Right lobe of liver (tissue), 6 donors: ENCODE results near the gene PAX6. TPM values are rescaled to one million over a fixed set of nuclear protein-coding genes. Genes with fewer than 3 reads are reported as not detected.

Experiments used
- ATAC-seq, 4 donors: fragments of 200-7000 bp; cut with Tn5 transposase; one replicate each; pipeline ENCODE4 v1.9.1; 2020; ENCODE audit warnings: mild to moderate bottlenecking in 4 of 4, moderate library complexity in 4 of 4
- DNase-seq, 3 donors: peaks; one replicate each; pipeline ENCODE4 v3.0.0-alpha.2; 2020
- H3K27ac ChIP-seq, 3 donors: fragments of 200-600 bp; one replicate each; pipeline ENCODE4 v1.8.0; 2022
- H3K27me3 ChIP-seq, 2 donors: fragments of 200-600 bp; one replicate each; pipeline ENCODE4 v1.8.0; 2022
- H3K36me3 ChIP-seq, 4 donors: fragments of 200-600 bp; sonication (generic) in 1 of 4; one replicate each; pipeline versions ENCODE4 v1.5.1 to v1.8.0; 2017 to 2022; ENCODE audit warnings: control low read depth in 1 of 4
- H3K4me1 ChIP-seq, 4 donors: fragments of 200-600 bp; sonication (generic) in 1 of 4; one replicate each; pipeline versions ENCODE4 v1.5.1 to v1.8.0; 2017 to 2022; ENCODE audit warnings: control low read depth in 1 of 4
- H3K4me3 ChIP-seq, 3 donors: fragments of 200-600 bp; one replicate each; pipeline ENCODE4 v1.8.0; 2022
- H3K9me3 ChIP-seq, 4 donors: fragments of 200-600 bp; sonication (generic) in 1 of 4; one replicate each; pipeline versions ENCODE4 v1.5.1 to v1.8.0; 2017 to 2022; ENCODE audit warnings: control low read depth in 1 of 4
- CTCF ChIP-seq, 4 donors: fragments of 200-600 bp in 3 of 4; fragments of 450-650 bp in 1 of 4; IDR thresholded peaks; one replicate each; pipeline versions ENCODE4 v1.5.1 to v1.8.0; 2016 to 2022; ENCODE audit warnings: antibody characterized with exemption in 4 of 4, mild to moderate bottlenecking in 2 of 4
- POLR2A ChIP-seq: fragments of 450-650 bp; IDR thresholded peaks from one replicate; pipeline ENCODE4 v1.6.1; 2017; ENCODE audit warnings: antibody characterized with exemption, mild to moderate bottlenecking
- WGBS: methylation state at CpG from one replicate; pipeline ENCODE4 v1.1.6; 2018; ENCODE audit warnings: low coverage, low lambda C conversion rate; ENCODE audit not compliant: insufficient coverage; ENCODE audit errors: missing lambda C conversion rate; 5-methylcytosine and 5-hydroxymethylcytosine counted together
- intact Hi-C, 2 donors: fragments of 100-400 bp; cut with DNase I; formaldehyde crosslinking; loops; one replicate each; pipeline versions ENCODE4 v1.11.2 to v1.14.1; 2022
- total RNA-seq, 6 experiments: library from RNA; depleted of rRNA in 2 of 6; stranded (reverse); fragments of >200 nt in 2 of 6; fragmentation: NEBNext Ultra II Directional in 3 of 6; extraction: Animal tissue kit (Norgen Biotek cat#: 25700) in 3 of 6; gene quantifications; one replicate each; pipeline versions ENCODE4 v1.1.0 to v1.2.4, GENCODE V29; 2016 to 2023
- donor health status: DM: no; HTN: yes; CAD: no.
- donor health status: DM: no; HTN: no; CAD: no.
- donor health status: DM: no; HTN: no; CAD: no.
- donor health status: DM: no; HTN: yes; CAD: no.
- donor health status: DM: no; HTN: yes; CAD: no.

PAX6 gene
- total RNA-seq, 6 experiments from 2014 or later: not detected

GRCh38 chr11:31780480-31780971 is 30.6 kb downstream of the PAX6 start:
- H3K4me3 ChIP-seq: no peak overlapping the region
- WGBS: 86% methylated on average over 5 of the region's 5 CpGs
- H3K36me3 ChIP-seq: no peaks in the 10 kb centered on the region
- no peak overlapping the region for H3K27ac ChIP-seq
- TF ChIP-seq CTCF (IDR thresholded peaks at IDR 0.05): no peak
- TF ChIP-seq POLR2A: no peak
- H3K4me1 ChIP-seq: no peaks in the 10 kb centered on the region
- intact Hi-C loops: no loop called here
- no peaks in the 10 kb centered on the region for H3K9me3 ChIP-seq
- ATAC-seq (no peak), DNase-seq (no peak)
- H3K27me3 ChIP-seq: no peaks in the 10 kb centered on the region

- WGBS: 97% methylated on average over 4 of the region's 4 CpGs
- H3K27ac ChIP-seq: no peak overlapping the region
- H3K4me3 ChIP-seq: no peak overlapping the region
- H3K9me3 ChIP-seq: no peaks in the 10 kb centered on the region
- H3K36me3 ChIP-seq: no peaks in the 10 kb centered on the region
- no peaks in the 10 kb centered on the region for H3K27me3 ChIP-seq
- no peak for DNase-seq
- TF ChIP-seq CTCF (IDR thresholded peaks at IDR 0.05): no peak
- TF ChIP-seq POLR2A: no peak
- H3K4me1 ChIP-seq: no peaks in the 10 kb centered on the region
- intact Hi-C loops: no loop called here
- ATAC-seq: no peak
These were observed 31.0 kb downstream of the PAX6 start for GRCh38 chr11:31780078-31780477.

- DNase-seq (no peak), ATAC-seq (no peak)
- WGBS: 81% methylated on average over 3 of the region's 6 CpGs
- TF ChIP-seq CTCF (IDR thresholded peaks at IDR 0.05): no peak
- no peak for TF ChIP-seq POLR2A
- Histone ChIP-seq H3K36me3 (no peaks in the 10 kb centered on the region), H3K4me3 (no peak overlapping the region), H3K27me3 (no peaks in the 10 kb centered on the region), H3K9me3 (no peaks in the 10 kb centered on the region), H3K27ac (no peak overlapping the region), H3K4me1 (no peaks in the 10 kb centered on the region)
- intact Hi-C loops: no loop called here
These were observed 31.7 kb downstream of the PAX6 start for GRCh38 chr11:31779374-31779791.

GRCh38 chr11:31772412-31772811 is 38.7 kb downstream of the PAX6 start:
- H3K9me3 ChIP-seq: no peaks in the 10 kb centered on the region
- H3K27me3 ChIP-seq: no peaks in the 10 kb centered on the region
- H3K36me3 ChIP-seq: no peaks in the 10 kb centered on the region
- no peak overlapping the region for H3K4me3 ChIP-seq
- H3K4me1 ChIP-seq: peaks cover 0 to 3% (median 0%) of the 10 kb centered on the region in 4 donors
- ATAC-seq (peak in 3 of 4 donors; percentile 12 to 82 (median 62)), DNase-seq (no peak)
- 64% methylated on average over 2 of the region's 2 CpGs for WGBS
- TF ChIP-seq CTCF (IDR thresholded peaks at IDR 0.05): no peak
- TF ChIP-seq POLR2A: no peak
- no peak overlapping the region for H3K27ac ChIP-seq
- intact Hi-C loops: no loop called here
